Measurements from ENCODE around the gene ARSB.
"Not testable (repeated sequence)": the region's sequence is repeated elsewhere in the genome, so short reads cannot be mapped to it uniquely, and the experiment has no call there.

Gene ARSB

DNA sequence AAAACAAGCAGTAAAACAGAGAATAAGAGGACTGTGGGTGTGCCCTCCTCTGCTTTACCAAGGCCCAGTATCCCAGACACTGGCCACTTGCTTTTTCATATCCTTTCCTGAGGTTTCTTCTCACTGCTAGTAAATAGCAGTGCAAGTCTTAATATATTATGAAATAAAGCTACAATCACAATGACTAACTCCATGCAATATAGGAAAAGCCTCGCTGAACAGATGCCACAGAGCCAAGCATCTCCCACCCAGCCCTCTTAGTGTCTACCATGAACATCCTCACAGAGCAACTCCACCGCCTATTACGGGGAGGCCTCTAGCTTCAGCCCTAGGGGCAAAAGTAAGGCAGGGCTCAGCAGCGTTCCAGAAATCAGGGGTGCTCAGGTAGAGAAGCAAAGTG is 205.8 kb downstream of the ARSB start:
- DNase-seq (ENCODE audit: low read depth in 2 of 2): no peak

DNA sequence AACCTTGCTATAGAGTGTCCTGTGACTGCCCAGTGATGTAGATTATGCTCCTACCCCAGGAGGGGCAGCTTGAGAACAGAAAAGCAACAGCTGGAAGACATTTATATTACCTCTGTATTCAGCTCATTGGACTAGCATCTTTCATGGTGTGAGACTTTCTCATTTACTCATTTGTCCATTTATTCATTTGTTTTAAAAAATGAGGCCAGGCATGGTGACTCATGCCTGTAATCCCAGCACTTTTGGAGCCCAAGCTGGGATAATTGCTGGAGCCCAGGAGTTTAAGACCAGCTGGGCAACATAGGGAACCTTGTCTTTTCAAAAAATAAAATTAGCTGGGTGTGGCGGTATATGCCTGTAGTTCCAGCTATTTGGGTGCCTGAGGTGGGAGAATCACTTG is 206.6 kb downstream of the ARSB start:
- DNase-seq (ENCODE audit: low read depth in 2 of 2): no peak

DNA sequence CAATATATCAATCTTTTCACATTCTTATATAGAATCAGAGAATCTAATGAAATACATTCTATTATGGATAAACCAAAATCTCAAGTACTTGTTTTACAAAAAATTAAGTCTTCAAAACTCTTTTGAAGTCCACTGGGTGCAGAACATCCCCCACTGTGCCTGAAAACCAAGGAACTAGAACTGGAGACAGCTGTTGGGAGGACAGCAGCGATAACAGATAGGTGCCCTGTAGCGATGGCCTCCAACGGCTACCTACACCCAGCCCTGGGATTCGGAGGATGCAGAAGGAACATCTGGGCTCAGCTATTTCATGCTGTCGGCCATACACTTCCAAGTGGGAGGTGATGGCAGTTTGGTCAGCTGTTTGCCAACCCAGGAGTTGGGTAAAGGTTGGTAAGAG is 207.2 kb downstream of the ARSB start:
- DNase-seq (ENCODE audit: low read depth in 2 of 2): no peak

DNA sequence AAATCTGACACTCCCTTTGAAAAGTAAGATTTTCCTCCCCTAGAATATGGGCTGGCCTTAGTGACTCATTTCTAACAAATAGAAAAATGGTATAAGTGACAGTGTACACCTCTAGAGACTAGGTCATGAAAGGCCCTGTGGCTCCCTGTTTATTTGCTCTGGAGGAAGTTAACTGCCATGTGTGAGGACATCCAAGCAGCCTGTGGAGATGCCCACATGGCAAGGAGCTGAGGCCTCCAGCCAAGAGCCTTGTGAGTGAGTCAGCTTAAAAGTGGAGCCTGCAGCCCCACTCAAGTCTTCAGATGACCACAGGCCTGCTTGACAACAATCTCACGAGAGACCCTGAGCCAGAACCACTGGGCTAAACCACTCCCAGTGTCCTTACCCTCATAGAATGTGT is 208.5 kb downstream of the ARSB start:
- DNase-seq (ENCODE audit: low read depth in 2 of 2): no peak

DNA sequence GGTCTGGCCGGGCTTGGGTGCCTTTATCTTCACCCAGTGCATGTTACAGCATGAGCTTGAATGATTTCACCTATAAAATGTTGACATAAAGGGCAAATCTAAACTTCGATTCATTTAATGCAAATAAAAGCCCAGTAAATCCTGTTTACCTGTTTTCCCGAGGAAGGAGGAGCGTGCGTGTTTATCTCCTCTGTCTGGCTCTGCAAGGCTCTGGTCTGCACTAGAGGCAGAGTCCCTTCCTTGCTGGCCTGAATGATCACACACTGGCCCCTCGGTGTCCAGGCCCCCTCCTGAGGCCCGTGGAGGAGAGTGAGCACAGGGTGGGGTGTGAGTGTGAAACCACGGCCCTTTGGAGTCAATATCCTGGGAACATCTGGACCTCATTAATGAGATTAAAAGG is 211.5 kb downstream of the ARSB start:
- DNase-seq (ENCODE audit: low read depth in 2 of 2): no peak

DNA sequence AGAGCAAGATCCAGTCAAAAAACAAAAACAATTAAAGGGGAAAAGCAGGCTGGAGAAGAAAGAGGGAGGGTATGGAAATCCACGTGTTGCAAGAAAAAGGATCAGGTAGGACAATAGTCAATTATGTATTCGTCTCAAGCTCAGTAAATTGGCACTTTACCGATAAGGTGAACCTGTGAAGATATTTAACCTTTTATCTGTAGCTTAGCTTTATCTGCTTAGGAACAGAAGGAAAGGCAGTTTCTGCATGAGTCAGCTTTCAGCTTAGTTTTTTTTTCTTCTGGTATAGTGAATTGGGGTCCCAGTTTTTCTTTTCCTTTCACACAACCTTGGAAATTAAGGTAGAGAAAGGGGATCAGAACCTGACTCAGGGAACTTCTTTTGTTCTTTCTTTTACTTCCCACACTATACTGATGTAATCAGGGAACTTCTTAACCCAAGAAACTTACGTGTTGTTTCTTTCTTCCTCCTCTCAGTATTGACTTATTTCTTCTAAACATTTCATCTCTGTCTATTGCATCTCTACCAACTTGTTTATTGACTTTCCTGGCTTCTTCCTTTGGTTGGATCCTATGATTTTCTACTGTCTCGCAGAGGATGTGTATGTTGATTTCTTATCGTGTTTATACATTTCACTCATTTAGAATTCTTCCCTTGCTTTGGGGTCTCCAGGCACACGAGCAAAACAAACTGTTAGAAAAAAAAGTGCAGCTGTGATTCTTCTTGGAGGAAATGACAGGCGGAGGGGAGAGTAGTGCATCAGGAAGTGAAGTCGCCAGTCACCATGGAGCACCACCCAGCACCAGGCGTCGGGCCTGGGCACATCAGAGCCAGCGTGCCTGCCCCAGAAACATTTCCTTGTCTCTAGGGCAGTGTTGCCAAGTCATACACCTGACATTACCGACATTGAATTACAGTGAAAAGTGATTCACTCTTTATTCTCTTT is 213.6 kb downstream of the ARSB start:
- DNase-seq (ENCODE audit: low read depth in 2 of 2): no peak

DNA sequence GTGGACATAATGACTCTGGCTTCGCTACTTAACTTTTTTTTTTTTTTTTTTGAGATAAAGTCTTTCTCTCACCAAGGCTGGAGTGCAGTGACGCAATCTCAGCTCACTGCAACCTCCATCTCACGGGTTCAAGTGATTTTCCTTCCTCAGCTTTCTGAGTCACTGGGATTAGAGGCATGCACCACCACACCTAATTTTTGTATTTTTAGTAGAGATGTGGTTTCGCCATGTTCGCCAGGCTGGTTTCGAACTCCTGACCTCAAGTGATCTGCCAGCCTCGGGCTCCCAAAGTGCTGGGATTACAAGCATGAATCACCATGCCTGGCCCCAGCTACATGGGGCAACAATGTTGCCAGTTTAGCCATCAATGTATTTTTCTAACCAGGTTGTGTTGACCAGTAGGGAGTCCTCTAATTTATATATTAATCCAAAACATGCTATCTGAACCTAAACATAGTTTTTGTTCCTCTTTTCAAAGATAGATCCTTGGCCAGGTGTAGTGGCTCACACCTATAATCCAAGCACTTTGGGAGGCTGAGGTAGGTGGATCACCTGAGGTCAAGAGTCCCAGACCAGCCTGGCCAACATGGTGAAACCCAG is 216.2 kb downstream of the ARSB start:
- no peak for DNase-seq (ENCODE audit: low read depth in 2 of 2)

DNA sequence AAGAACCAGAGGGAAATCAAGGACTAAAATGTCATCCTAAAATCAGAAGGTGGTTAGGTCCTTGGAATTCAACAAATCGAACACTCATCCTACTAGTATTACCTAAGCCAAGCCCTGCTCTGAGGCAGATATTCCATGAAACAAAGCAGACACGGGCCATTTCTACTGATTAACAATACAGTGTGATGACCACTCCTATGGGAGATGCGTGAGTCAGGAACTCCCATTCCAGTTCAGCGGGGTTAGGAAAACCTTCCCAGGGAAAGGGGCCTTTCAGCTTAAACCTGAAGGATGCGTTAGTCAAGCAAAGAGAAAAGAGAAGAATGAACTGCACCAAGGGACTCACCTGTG is 218.7 kb downstream of the ARSB start:
- DNase-seq (ENCODE audit: low read depth in 2 of 2): no peak

DNA sequence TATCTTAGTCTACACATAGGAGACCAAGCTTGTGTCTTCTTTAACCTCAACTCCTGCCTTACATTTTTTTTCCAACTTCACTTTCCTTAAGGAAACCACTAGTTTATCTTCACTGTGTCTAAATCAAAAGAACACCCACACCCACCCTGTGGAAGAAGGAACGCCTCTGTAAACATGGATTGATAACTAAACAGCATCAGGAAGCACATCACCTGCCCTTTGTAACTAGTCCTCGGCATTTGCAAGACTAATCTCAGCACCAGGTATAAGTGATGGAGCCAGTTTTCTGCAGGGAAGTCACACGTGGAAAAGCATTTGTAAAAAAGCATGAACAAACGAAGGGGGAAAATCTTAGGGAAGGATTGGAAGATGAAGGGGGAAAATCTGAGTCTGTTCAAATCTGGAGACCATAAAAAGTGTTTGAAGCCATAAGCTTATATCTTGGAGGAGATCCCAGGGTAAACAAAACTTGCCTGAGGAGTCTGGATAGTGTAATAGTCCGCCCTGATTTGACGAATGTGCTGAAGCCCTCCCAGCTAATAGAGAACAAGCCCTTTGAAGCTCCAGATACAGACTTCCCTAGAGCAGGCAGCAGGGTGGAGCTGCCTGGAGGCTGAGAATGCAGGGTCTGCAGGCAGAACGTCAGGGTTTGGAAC is 219.2 kb downstream of the ARSB start:
- DNase-seq (ENCODE audit: low read depth in 2 of 2): no peak

DNA sequence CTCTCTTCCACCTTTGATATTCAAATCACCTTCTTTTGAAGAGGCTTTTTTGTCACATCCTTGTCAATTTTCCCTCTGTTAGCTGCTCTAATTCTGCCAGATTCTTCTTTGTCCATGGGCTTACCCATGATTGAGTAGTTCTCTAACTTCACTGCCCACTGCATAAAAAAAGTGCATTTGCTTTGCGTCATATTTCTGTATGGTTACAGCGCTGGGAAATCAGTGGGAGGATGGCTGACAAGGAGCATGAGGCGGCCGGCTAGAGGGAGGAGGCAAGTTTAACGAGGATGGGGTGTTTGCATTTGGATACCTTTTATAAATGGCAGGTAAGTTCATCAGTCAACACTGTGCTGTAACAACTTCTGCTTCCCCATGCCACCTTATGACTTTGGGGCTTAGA is 220.0 kb downstream of the ARSB start:
- no peak for DNase-seq (ENCODE audit: low read depth in 2 of 2)

DNA sequence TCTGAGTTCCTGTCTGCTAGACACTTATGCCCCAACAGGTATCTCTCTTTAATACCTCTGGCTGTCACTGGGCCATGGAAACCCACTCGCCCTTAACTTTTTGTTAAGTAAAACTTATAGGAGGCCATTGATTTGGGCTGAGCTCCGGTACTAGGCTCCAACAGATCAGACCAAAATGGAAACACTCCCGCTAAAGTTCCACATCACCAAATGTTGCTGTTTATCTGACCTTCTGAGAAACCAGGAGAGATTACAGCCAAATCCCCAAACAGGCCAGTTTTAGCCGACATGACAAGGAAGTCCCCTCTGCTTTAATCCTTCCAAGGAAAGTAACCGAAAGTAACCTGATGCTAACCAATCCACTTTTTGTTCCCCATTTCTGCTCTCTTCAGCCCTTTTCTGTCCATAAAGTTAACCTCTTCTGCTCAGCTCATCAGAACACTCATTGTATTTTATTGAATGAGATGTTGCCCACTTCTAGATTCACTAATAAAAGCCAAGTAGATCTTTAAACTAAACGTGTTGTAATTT is 221.4 kb downstream of the ARSB start:
- no peak for DNase-seq (ENCODE audit: low read depth in 2 of 2)

DNA sequence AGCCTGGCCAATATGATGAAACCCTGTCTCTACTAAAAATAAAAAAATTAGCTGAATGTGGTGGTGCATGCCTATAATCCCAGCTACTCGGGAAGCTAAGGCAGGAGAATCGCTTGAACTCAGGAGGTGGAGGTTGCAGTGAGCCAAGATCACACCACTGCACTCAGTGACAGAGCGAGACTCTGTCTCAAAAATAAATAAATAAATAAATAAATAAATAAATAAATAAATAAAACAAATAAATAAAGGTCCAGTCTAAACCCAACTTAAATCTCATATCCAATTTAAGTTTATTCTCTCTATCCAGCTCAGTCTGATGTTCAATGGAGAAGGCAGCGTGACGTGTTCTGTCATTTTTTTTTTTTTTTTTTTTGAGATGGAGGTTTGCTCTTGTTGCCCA is 222.4 kb downstream of the ARSB start:
- not testable (repeated sequence) for DNase-seq (ENCODE audit: low read depth in 2 of 2)

DNA sequence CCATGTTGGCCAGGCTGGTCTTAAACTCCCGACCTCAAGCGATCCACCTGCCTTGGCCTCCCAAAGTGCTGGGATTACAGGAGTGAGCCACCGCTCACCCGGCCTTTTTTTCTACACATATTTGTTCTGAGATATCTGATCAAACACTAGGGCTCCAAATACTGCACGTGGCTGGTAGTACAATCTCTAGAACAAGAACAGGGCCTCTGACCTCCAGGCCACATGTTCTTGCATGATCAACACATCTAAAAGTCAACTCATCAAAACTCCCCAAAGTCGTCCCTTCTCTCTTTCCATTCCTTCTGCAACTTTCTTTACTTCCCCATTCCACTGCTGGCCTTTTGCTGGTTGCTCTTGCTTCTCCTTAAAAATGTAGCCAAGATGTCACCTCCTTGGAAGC is 223.3 kb downstream of the ARSB start:
- DNase-seq (ENCODE audit: low read depth in 2 of 2): no peak

DNA sequence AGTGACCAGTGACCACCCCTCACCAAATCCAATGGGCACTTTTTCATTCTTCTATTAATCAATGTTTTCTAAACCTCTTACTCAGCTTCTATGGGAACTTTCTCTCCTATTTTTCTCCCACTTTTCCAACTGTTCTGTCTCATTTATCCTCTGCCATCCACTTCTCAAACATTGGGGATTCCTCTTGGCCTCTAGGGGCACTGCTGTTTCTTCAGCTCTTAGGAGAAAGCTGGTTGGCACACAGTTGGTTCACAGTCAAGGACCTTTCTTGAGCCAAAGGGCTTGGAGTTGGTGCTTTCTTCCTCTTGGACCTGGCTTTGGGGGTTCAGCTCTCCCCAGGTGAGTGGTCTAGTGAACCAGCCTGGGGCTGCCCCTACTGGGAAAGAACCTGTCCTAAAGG is 224.3 kb downstream of the ARSB start:
- no peak for DNase-seq (ENCODE audit: low read depth in 2 of 2)

DNA sequence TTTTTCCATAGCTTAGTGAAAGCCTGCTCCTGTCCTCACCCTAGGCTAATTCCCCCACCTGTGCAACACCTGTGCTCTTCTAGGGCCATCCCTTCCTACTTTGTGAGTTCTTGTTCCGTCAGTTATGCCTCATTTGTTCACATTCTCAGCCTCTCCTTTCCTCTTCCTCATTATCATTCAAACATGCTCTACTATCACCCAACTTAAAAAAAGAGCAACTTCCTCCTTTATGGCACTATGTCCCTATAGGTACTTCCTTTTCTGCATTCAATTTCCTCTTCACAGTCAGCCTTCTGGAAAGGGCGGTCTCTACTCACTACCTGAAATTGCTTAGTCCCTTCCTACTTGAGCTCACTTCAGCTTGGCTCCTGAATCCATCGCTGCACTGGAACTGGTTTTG is 224.7 kb downstream of the ARSB start:
- no peak for DNase-seq (ENCODE audit: low read depth in 2 of 2)

DNA sequence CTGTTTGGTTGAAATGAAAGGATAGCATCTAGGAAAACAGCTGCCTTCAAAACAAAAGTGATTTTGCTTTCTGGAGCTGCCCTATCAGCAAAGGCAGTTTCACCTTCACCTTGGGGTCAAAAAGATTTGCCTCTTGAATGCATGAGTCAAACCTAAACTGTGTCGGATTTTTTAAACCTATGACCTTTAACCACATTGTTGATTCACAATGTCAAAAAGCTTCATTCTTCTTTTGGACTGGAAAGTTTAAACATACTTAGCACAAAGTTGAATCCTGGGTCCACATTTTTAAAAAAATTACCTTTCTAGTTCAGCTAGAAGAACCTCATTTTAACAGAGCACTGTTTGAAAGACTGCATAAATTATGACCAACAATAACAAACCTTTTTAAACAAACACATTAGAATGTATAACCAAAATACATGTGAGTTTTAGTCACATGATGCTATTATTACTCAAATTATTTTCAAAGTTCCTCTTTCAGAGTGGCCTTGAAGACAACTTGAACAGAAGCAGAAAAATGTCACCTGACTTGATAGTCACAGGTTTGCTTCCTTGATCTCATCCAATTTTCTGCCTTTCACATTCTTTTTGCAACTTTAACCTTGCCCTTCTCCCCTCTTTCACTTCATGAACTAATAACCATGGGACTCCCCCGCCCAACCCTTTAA is 226.8 kb downstream of the ARSB start:
- DNase-seq (ENCODE audit: low read depth in 2 of 2): no peak

DNA sequence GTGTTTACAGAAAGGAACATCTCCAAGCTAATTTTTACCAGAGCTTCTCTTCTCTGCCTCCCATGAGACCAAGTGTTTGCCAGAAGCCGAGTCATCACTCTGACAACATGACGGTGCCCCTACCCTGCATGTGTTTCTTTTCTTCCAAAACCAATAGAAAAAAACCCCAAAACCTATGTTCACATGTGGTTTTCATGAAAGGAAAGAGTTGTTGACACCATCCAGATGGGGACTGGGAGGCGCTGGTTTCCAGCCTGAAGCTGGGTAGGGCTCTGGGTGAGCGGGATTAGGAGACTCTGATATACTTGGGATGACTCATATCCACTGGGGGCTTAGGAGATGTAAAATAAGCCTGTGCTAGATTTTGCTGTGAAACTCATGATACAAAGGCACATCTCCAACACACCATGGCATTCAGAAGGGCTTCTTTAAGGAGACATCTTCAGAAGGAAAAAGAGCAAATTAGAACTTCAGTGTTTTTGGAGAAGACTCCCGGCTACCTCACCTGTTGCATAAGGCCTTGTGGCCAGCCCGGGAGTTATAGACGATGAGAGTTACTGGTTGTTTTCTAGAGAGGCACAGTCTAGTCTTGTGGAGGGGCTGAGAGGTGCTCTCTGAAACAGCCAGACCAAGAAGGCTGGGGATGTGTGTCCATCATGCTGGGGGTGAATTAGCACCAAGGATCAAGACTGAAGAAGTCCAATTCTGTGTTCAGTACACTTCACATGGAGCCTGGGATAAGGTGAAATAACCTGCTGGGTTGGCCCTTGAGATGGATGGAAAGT is 227.6 kb downstream of the ARSB start:
- no peak for DNase-seq (ENCODE audit: low read depth in 2 of 2)

DNA sequence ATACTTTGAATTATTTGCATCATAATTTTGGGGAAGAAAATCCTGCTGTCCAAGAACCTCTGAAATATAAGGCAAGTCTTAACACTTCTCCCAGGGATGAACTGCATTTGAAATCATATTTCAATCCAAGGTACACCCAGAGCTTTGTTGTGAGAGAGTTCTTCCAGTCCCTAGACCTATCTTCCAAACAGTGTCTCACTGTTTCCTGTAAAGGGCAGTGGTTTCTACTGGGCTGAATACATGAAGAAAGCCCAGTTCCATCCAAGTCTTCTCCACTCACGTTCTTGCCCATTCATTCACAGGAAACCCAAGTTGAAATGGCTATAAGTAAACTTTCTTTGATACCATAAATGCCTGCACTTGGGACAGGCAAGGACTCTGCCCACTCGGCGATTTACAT is 228.3 kb downstream of the ARSB start:
- DNase-seq (ENCODE audit: low read depth in 2 of 2): no peak

DNA sequence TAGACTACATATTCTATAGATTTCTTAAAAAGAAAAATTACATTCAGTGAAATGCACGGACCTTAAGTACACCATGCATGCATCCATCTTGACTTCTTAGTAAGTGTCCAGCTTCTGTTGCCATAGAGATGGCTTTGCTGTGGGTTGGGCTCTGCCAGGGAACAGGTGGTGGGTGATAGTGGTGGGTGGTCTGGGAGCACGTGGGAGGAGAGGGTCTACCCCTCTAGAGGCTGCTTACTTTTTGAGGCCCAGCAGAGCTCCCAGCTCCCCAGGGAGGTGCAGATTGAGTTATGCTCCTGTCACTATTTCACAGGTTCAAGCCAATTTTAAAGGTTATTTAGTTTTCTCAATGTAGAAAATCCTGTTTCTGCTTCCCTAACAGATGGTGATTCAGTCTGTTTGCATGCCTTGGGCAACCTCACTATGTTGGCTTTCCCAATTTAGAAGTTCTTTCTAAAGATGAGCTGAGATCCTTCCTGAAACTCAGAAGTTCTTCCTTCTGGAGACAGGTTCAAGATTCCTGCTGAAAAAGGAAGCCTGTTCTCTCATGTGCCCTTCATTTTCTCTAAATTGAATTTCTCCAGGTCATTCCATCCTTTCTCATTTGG is 229.2 kb downstream of the ARSB start:
- no peak for DNase-seq (ENCODE audit: low read depth in 2 of 2)

DNA sequence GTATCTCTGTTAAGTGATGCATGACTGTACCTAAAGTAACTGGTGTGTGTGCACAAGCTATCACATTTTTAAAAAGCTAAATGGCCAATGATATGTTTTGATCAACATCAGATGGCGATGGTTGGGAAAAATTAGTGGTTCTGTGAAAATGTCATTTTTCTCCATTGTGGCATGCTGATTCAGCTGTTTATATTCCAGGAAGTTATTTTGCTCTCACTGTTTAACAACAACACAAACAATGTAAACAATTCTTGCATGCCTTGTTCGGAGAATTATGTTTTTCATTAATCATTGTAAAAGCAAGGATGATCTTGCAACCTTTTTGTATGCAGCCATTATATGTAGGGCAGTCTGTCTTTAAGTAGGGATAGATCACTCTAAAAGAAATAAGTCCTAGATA is 230.5 kb downstream of the ARSB start:
- no peak for DNase-seq (ENCODE audit: low read depth in 2 of 2)

DNA sequence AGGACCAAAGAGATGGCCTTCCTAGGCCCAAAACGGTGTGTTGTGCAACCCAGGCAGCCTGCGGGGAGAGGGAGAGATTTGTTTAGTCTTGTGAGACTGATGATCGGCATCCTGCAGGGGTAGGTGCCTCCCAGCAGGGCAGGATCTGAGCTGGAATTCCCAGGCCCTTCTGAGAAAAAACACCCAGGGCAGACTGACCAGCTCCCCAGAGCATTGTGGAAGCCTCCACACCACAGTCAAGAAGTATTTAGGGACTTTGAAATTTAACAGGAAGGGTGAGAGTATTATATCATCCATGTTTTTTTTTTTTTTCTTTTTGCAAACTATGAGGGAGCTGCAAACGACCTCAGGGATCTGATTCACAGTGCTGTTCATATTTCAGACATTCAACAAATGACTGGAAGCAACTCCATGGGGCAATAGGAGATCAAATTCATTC is 232.0 kb downstream of the ARSB start:
- DNase-seq (ENCODE audit: low read depth in 2 of 2): no peak

Measured in stimulated activated CD4-positive, alpha-beta T cell treated with anti-CD3 and anti-CD28 coated beads, Interleukin-4, amount 100 ng/mL, for 48 hours (primary cell).